Measurements from ENCODE around the gene ESYT3. TPM values are rescaled to one million over a fixed set of nuclear protein-coding genes. Genes with fewer than 3 reads are reported as not detected.
A peak's percentile ranks its signal among the peaks of the same experiment; 100 is the strongest.

The ESYT3 gene
- total RNA-seq, 1 experiment from 2014 or later = 6.3 TPM

- H3K23ac ChIP-seq (ENCODE audit: insufficient read length, low read depth, low read length) = no peak overlapping the region
- Mint-ChIP-seq H3K9me3 (no peaks in the 10 kb centered on the region), H3K4me1 (peaks cover 15 to 24% of the 10 kb centered on the region in 2 experiments), H3K27me3 (ENCODE audit: low read depth) (peaks cover 1% of the 10 kb centered on the region; the same call in 1 of the 2 replicates), H3K36me3 (ENCODE audit: insufficient read depth in 1 of 3, low read depth in 3 of 3) (peaks cover 1 to 13% (median 3%) of the 10 kb centered on the region in 3 experiments; a peak in 3 of 7 replicates), H3K4me3 (peak overlapping the region in 1 of 2 experiments; percentile 33; a peak in 1 of 5 replicates), H3K27ac (peak overlapping the region in 2 of 3 experiments; percentile 30 to 51; a peak in 2 of 7 replicates)
- no peak overlapping the region for H2AFZ ChIP-seq (ENCODE audit: low read length)
- H4K8ac ChIP-seq (replicated peaks; ENCODE audit: insufficient read length, low read depth, low read length) = no peak overlapping the region
- H3K4me1 ChIP-seq (ENCODE audit: insufficient read depth, low read length) = no peaks in the 10 kb centered on the region; the same call in 1 of the 2 replicates
- no peak overlapping the region for H2BK15ac ChIP-seq (ENCODE audit: low read depth, low read length)
- H3K79me1 ChIP-seq (ENCODE audit: insufficient read depth, low read depth, low read length, poor library complexity, severe bottlenecking) = no peaks in the 10 kb centered on the region
- no peak overlapping the region for H2BK5ac ChIP-seq (ENCODE audit: insufficient read length, low read length)
- no peak overlapping the region for H2BK12ac ChIP-seq (ENCODE audit: insufficient read length, low read depth, low read length)
- H4K5ac ChIP-seq (ENCODE audit: insufficient read length, low read depth, low read length) = no peak overlapping the region
- no peaks in the 10 kb centered on the region for H3K9me3 ChIP-seq (ENCODE audit: control insufficient read depth, low read depth, low read length)
- H2BK120ac ChIP-seq (ENCODE audit: low read depth, low read length, poor library complexity, severe bottlenecking) = no peak overlapping the region
- no peak overlapping the region for H3K56ac ChIP-seq (ENCODE audit: insufficient read length, low read depth, low read length)
- H4K20me1 ChIP-seq (ENCODE audit: control insufficient read depth, insufficient read depth, insufficient read length) = no peaks in the 10 kb centered on the region
- no peak overlapping the region for H3T11ph ChIP-seq (ENCODE audit: low read length)
- no CpG with 5 or more reads among the region's 14 CpGs for WGBS (ENCODE audit: extremely low coverage, insufficient read length, low lambda C conversion rate)
- no peak overlapping the region for H3K18ac ChIP-seq (ENCODE audit: insufficient read length, low read depth, low read length)
- H3K79me2 ChIP-seq (ENCODE audit: insufficient read depth, low read length) = no peaks in the 10 kb centered on the region
- no peak overlapping the region for H3K27ac ChIP-seq (ENCODE audit: insufficient read length, low read depth, low read length)
- DNase-seq = no peak
- no peak overlapping the region for H4K91ac ChIP-seq (ENCODE audit: insufficient read length, low read depth, low read length)
- no peak overlapping the region for H3K9ac ChIP-seq (ENCODE audit: extremely low read depth, insufficient read length, low read length)
- no peak overlapping the region for H2BK20ac ChIP-seq (ENCODE audit: low read depth, low read length, poor library complexity, severe bottlenecking)
- no peak overlapping the region for H3K4ac ChIP-seq (ENCODE audit: low read depth, low read length)
- peaks cover 3% of the 10 kb centered on the region for H3K23me2 ChIP-seq (ENCODE audit: insufficient read length, low read depth, low read length, poor library complexity, severe bottlenecking)
- no peak overlapping the region for H2AK5ac ChIP-seq (ENCODE audit: insufficient read length, low read length)
- no peak overlapping the region for H3K4me2 ChIP-seq (ENCODE audit: insufficient read depth, insufficient read length, low read length)
- H3K27me3 ChIP-seq (ENCODE audit: insufficient read depth, low read length) = no peaks in the 10 kb centered on the region
- no peak; the same call in 2 of the 3 replicates for TF ChIP-seq CTCF (conservative IDR thresholded peaks at IDR 0.05)
- H3K14ac ChIP-seq (ENCODE audit: insufficient read depth, low read length) = peak overlapping the region; percentile 17; the same call in 1 of the 2 replicates
Measured at GRCh38 chr3:138396752-138397410, 37.5 kb upstream of the ESYT3 start.
